Testis (tissue), 3 donors: ENCODE results near the gene SHC2. TPM values are rescaled to one million over a fixed set of nuclear protein-coding genes. Genes with fewer than 3 reads are reported as not detected.

Experiments used
- DNase-seq: peaks from one replicate; pipeline ENCODE4 v3.0.0-alpha.2; 2019
- H3K27ac ChIP-seq, 2 donors: fragments of 200-600 bp; sonication (generic); one replicate each; pipeline ENCODE4 v1.5.1; 2019
- H3K27me3 ChIP-seq: fragments of 200-600 bp; sonication (generic); one replicate; pipeline ENCODE4 v1.5.1; 2019
- H3K36me3 ChIP-seq: fragments of 200-600 bp; sonication (generic); one replicate; pipeline ENCODE4 v1.5.1; 2017; ENCODE audit warnings: low read depth; ENCODE audit errors: missing control alignments
- H3K4me1 ChIP-seq: fragments of 200-600 bp; sonication (generic); one replicate; pipeline ENCODE4 v1.5.1; 2019
- H3K4me3 ChIP-seq, 2 donors: fragments of 200-600 bp; sonication (generic); one replicate each; pipeline ENCODE4 v1.5.1; 2017 to 2019
- H3K9me3 ChIP-seq: fragments of 200-600 bp; sonication (generic); one replicate; pipeline ENCODE4 v1.5.1; 2017
- POLR2A ChIP-seq: fragments of 450-650 bp; IDR thresholded peaks from one replicate; pipeline ENCODE4 v1.6.1; 2017; ENCODE audit warnings: antibody characterized with exemption, mild to moderate bottlenecking, moderate library complexity
- WGBS, 2 donors: methylation state at CpG; one replicate each; pipeline ENCODE4 v1.1.5; 2018; 5-methylcytosine and 5-hydroxymethylcytosine counted together
- intact Hi-C: fragments of 100-400 bp; cut with DNase I; formaldehyde crosslinking; loops from one replicate; pipeline ENCODE4 v1.15.1; 2023; ENCODE audit warnings: low total_unique reads
- polyA plus RNA-seq: library from polyadenylated mRNA; stranded (reverse); fragments of 350-450 nt; fragmentation: Illumina TruSeq; extraction: RNeasy Lipid Tissue Mini Kit (QIAGEN cat#74804); gene quantifications from one replicate; pipeline ENCODE4 v1.2.3, GENCODE V29; 2014; ENCODE audit warnings: low read depth, low replicate concordance; ENCODE audit not compliant: insufficient read depth
- total RNA-seq, 2 donors: library from RNA; depleted of rRNA; stranded (reverse); fragments of >200 nt; gene quantifications; one replicate each; pipeline ENCODE4 v1.2.3, GENCODE V29; 2016
- TF ChIP-seq, protein P1 (sequence below), 3 experiments: fragments of 450-650 bp in 2 of 3; fragments of 200-600 bp in 1 of 3; sonication (generic) in 1 of 3; IDR thresholded peaks; one replicate each; pipeline ENCODE4 v1.5.1; 2016 to 2019; ENCODE audit warnings: antibody characterized with exemption in 3 of 3, mild to moderate bottlenecking in 2 of 3, moderate library complexity in 1 of 3

Gene SHC2
- total and polyA plus RNA-seq, 3 donors from 2014 or later, result 26.7 to 67.3 (median 57.8) TPM

DNA sequence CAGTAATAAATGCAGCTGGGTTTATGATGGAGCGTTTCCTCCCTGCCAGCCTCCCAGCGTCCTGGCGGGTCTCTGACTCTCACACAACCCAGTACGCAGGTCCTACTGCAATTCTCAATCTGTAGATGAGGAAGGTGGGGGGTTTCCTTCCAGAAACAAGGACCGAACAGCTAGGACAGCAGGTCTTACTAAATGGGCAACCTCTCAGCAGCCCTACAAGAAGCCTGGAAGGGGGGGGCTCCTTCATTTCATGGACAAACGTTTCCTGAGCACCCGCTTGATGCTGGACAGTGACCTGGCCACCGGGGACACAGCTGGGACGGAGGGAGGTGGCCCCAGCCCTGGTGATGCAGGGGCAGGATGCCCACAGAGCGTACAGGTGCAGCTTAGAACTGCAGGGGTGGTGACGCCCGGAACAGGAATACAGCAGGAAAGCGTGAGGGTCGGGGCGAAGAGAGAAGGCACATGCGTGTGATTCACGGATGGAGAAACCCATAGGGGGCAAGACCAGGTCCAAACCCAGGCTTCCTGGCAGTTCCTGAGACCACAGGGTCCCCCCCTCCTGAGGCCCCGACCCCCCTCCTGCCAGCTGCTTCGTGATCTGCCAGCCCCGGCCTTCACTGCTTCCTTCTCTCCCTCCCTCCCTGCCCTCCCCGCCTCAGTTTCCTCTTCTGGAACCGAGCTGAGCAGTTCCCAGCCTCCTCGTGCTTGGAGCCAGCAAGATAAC is 51.2 kb downstream of the SHC2 start:
- no peak for DNase-seq
- Histone ChIP-seq H3K27me3 (no peaks in the 10 kb centered on the region), H3K4me1 (peaks cover 8% of the 10 kb centered on the region), H3K4me3 (peak overlapping the region; percentile 34 to 48), H3K36me3 (no peaks in the 10 kb centered on the region), H3K9me3 (no peaks in the 10 kb centered on the region), H3K27ac (no peak overlapping the region)
- intact Hi-C loops, result no loop called here
- 20 to 22% methylated on average over 21 to 23 of the region's 23 CpGs for WGBS, 2 donors
- TF ChIP-seq POLR2A, result no peak
- TF ChIP-seq, protein P1, sequence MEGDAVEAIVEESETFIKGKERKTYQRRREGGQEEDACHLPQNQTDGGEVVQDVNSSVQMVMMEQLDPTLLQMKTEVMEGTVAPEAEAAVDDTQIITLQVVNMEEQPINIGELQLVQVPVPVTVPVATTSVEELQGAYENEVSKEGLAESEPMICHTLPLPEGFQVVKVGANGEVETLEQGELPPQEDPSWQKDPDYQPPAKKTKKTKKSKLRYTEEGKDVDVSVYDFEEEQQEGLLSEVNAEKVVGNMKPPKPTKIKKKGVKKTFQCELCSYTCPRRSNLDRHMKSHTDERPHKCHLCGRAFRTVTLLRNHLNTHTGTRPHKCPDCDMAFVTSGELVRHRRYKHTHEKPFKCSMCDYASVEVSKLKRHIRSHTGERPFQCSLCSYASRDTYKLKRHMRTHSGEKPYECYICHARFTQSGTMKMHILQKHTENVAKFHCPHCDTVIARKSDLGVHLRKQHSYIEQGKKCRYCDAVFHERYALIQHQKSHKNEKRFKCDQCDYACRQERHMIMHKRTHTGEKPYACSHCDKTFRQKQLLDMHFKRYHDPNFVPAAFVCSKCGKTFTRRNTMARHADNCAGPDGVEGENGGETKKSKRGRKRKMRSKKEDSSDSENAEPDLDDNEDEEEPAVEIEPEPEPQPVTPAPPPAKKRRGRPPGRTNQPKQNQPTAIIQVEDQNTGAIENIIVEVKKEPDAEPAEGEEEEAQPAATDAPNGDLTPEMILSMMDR (IDR thresholded peaks at IDR 0.05), result no peak

DNA sequence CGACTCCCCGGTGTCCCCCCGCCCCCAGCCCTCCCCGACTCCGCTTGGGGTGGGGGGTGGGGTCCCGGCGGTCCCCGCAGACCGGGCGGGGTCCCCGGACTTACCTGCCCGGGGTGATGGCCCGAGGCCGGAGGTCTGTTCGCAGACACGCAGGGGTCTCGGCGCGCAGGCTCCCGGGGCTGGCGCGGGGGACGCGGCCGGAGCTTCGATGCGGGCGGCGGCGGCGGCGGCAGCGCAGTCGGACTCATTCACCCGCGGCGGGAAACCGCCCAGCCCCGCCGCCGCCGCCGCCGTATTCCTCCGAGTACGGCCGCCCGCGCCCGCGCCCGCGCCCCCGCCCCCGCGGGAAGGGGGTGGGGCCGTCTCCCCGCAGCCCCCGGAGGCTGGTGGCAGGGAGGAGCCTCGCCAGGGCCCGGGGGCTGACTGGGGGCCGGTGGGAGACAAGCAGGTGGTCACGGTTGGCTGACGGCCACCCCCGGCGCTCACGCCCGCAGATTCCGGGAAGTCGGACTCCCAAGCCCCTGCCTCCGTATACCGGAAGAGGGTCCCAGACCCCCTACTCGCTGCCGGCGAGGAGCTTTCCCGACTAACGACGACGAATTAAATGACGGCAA is 51.8 kb downstream of the SHC2 start, which contains the start of gene C2CD4C:
Gene C2CD4C (minus strand): TSS at position 246 of the 614 bp plus-strand sequence. CDS start 786 bp downstream, outside the sequence.
- H3K9me3 ChIP-seq, result no peaks in the 10 kb centered on the region
- intact Hi-C loops, result no loop called here
- H3K4me3 ChIP-seq, result peak within 1 kb of the TSS; percentile 34 to 48
- WGBS, 2 donors, result 0% methylated on average over 34 of the region's 80 CpGs; no CpG with 5 or more reads in 1 of the 2 donors
- H3K27me3 ChIP-seq, result no peaks in the 10 kb centered on the region
- H3K36me3 ChIP-seq, result no peaks in the 10 kb centered on the region
- no peak for DNase-seq
- peaks cover 8% of the 10 kb centered on the region for H3K4me1 ChIP-seq
- no peak for TF ChIP-seq POLR2A
- TF ChIP-seq, protein P1 (IDR thresholded peaks at IDR 0.05), result no peak
- no peak within 1 kb of the TSS for H3K27ac ChIP-seq

DNA sequence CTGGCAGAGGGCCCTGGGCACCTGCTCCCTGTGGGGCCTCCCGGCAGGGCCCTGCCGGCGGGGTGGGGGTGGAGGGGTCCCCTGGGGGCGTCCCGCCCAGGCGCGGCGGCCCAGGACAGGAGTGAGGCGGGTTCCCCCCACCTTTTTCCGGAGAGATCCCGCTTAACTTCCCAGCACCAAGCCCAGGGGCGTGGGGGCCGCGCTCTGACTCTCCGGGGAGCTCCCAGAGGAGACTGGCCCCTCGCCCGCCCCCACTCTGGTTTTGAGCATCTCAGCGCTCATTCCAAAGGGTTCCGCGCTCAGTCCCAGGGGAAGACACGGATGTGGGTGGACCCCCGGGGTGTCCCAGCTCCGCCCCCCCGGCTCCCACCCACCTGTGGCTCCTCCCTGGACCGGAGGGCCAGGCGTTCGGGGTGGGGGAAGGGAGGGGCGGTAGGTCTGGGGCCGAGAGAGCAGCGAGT is 52.4 kb downstream of the SHC2 start:
- Histone ChIP-seq H3K4me3 (peak overlapping the region; percentile 34 to 48), H3K4me1 (peaks cover 8% of the 10 kb centered on the region), H3K9me3 (no peaks in the 10 kb centered on the region), H3K27me3 (no peaks in the 10 kb centered on the region), H3K36me3 (no peaks in the 10 kb centered on the region), H3K27ac (no peak overlapping the region)
- 3% methylated on average over 13 to 30 of the region's 30 CpGs for WGBS, 2 donors
- TF ChIP-seq, protein P1 (IDR thresholded peaks at IDR 0.05), result no peak
- intact Hi-C loops, result no loop called here
- DNase-seq, result no peak

DNA sequence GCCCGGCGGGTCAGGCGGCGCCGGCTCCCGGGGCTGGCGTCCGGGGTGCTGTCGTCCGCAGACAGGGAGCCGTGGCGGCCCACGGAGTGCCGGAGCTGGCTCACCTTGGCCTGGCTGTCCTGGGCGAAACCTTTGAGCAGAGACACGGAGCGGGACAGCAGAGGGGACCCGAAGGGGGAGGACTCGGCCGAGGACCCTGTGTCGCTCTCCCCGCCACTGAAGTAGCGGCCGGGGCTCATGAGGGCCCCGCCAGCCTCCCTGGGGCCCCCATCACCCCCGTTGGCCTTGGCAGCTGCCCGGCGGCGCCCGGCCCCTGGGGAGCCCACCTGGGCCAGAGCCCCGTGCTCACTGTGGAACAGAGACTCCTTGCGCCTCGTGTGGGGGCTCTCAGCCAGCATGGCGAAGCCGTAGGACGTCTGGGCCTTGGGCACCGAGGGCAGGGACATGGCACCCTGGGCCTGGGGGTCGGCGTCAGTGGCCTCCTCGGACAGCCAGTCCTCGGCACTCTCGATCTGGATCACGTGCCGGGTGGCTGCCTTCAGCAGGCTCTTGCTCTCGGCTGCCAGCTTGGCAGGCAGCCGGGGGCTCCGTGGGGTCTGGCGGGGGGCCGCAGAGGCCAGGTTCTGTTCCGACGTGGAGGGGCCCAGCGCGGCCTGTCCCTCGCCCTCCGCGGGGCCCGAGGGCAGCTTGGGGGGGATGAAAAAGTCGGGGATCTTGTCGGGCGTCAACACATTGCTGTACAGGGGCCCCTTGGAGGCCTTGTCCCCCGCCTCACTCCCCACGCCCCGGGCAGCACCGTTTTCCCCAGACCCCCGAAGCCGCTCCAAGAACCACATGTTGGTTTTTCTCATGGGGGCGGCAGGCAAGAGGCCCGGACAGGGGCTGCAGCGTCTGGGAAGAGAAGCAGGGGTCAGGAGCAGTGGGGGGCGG is 53.1 kb downstream of the SHC2 start:
- no peak for DNase-seq
- Histone ChIP-seq H3K9me3 (no peaks in the 10 kb centered on the region), H3K36me3 (no peaks in the 10 kb centered on the region), H3K27me3 (no peaks in the 10 kb centered on the region), H3K27ac (no peak overlapping the region), H3K4me3 (peak overlapping the region in 1 of 2 donors; percentile 48), H3K4me1 (peaks cover 8% of the 10 kb centered on the region)
- intact Hi-C loops, result no loop called here
- TF ChIP-seq POLR2A, result no peak
- TF ChIP-seq, protein P1 (IDR thresholded peaks at IDR 0.05), result no peak
- 48 to 57% methylated on average over 24 to 42 of the region's 70 CpGs for WGBS, 2 donors
